Fibroblast of gingiva (primary cell): ENCODE results near the gene KCNS1.
"Not testable (repeated sequence)": the region's sequence is repeated elsewhere in the genome, so short reads cannot be mapped to it uniquely, and the experiment has no call there.

Experiments
- DNase-seq: peaks from one replicate; pipeline ENCODE4 v3.0.0-alpha.2; 2011; ENCODE audit warnings: low read depth

KCNS1 gene

DNA sequence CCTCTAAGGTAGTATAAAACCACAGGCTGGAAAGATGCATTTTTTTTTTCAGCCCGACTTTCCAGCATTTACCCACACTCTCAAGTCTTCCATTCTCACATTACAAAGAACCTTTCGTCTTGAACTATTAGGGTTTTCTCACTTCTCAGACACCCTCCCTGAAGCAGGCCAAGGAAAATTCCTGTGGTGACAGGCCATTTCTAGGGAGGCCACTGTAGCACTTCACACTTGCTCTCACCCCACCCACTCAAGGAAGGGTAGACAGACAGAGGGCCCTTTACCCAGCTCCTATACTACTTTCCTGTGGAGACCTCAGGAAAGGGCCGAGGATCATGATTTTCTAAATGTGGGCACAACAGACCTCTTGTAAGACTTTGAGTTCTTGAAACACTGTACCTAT lies 27.7 kb downstream of the KCNS1 start:
- no peak for DNase-seq

GRCh38 chr20:45072066-45072465 lies 28.9 kb downstream of the KCNS1 start:
- no peak for DNase-seq

- peak; percentile 49 for DNase-seq
Observed at GRCh38 chr20:45070932-45071632, 29.8 kb downstream of the KCNS1 start.

DNA sequence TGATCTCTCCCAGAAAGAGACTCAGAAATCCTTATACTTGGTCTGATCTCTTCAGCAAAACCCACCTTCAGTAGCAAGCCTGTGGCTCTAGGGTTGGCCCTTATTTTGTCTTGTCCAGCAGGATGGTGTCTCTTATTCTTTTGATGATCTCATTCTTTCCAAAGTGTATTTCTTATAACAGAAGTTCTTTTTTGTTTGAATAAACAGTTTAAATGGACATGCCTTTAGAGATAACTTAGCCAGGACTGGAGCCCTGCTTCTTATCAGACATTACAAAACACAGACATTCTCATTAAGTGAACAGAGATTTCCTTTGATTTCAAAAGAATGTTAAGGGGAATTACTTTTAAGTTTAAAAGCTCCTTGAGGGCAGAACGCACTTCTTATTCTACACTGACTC lies 31.7 kb downstream of the KCNS1 start:
- DNase-seq = no peak

GRCh38 chr20:45067558-45067957 lies 33.4 kb downstream of the KCNS1 start:
- DNase-seq = no peak

DNA sequence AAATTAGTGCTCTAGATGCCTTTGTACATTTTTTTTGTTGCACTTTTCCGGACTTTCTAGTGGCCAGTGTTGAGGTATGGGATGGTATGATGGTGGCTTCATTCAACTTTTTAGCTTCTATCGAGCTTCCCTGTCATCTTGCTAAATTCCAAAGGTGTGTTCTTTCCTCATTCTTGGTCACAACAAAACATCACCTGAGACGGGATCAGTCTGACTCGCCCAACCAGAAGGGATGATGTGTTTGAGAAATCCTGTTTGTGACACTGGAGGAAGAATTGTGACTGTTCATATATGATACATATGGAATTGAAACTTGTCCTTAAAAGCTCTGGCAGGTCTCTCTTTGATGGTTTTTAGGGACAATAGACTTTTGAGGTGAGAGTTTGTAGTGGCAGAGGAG lies 33.8 kb downstream of the KCNS1 start:
- no peak for DNase-seq

GRCh38 chr20:45066372-45066771 lies 34.6 kb downstream of the KCNS1 start:
- DNase-seq = peak; percentile 25

DNA sequence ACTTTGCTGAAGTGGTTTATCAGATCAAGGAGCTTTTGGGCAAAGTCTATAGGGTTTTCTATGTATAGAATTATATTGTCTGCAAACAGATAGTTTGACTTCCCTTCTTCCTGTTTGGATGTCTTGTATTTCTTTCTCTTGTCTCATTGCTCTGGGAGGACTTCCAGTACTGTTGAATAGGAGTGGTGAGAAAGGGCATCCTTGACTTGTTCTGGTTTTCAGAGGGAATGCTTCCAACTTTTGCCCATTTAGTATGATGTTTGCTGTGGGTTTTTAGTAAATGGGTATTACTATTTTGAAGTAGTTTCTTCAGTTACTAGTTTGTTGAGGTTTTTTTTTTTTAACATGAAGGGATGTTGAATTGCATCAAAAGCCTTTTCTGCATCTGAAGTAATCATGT lies 36.1 kb downstream of the KCNS1 start:
- peak; percentile 61 for DNase-seq

GRCh38 chr20:45063107-45063506 lies 37.8 kb downstream of the KCNS1 start:
- DNase-seq = not testable (repeated sequence)

GRCh38 chr20:45061244-45061643 lies 39.7 kb downstream of the KCNS1 start:
- peak; percentile 90 for DNase-seq

- no peak for DNase-seq
Observed at GRCh38 chr20:45060294-45060693, 40.6 kb downstream of the KCNS1 start.

DNA sequence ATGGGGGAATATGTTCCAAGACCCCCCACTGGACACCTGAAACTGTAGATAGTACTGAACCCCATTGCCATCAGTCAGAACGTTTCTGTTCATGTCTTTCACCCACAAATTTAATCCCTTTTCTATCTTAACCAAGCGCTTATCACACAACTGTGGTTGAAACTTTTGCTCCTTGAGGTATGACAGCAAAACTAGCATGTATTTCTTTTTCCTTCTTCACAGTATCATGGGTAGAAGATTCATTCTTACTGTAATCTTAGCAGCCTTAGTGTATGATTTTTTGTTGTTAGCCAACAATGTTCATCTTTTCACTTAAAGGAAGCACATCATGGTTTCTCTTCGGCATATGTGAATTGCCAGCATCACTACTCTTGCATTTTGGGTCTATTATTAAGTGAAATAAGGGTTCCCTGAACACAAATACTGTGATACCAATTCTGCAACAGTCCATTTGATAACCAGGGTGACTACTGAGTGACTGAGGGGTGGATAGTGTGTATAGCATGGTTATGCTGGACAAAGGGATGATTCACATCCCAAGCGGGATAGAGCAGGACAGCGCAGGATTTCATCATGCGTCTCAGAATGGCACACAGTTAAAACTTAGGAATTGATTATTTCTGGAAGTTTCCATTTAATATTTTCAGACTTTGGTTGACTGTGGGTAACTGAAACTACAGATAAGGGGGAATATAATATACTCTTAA lies 41.8 kb downstream of the KCNS1 start:
- peak; percentile 34 for DNase-seq

- no peak for DNase-seq
Observed at GRCh38 chr20:45058168-45058850, 42.6 kb downstream of the KCNS1 start.

- no peak for DNase-seq
Observed at GRCh38 chr20:45056473-45057173, 44.3 kb downstream of the KCNS1 start.

DNA sequence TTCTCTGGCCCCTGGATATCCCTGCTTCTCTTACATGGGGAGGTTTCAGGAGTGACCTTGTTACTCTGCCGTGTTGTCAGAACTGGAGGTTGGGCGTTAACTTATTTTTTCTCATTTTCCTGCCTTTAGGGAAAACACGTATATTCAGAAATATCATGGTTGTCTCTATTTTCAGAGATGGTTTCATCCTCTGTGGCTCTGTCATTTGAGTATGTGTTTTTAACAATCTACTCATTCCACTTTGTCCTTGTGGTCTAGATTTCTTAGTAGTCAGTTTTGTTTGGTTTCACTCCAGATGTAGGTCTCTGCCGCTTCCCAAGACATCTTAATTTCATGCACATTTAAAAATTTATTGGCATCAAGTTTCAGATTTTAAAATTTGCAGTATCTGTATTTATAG lies 45.9 kb downstream of the KCNS1 start:
- DNase-seq = peak; percentile 57

DNA sequence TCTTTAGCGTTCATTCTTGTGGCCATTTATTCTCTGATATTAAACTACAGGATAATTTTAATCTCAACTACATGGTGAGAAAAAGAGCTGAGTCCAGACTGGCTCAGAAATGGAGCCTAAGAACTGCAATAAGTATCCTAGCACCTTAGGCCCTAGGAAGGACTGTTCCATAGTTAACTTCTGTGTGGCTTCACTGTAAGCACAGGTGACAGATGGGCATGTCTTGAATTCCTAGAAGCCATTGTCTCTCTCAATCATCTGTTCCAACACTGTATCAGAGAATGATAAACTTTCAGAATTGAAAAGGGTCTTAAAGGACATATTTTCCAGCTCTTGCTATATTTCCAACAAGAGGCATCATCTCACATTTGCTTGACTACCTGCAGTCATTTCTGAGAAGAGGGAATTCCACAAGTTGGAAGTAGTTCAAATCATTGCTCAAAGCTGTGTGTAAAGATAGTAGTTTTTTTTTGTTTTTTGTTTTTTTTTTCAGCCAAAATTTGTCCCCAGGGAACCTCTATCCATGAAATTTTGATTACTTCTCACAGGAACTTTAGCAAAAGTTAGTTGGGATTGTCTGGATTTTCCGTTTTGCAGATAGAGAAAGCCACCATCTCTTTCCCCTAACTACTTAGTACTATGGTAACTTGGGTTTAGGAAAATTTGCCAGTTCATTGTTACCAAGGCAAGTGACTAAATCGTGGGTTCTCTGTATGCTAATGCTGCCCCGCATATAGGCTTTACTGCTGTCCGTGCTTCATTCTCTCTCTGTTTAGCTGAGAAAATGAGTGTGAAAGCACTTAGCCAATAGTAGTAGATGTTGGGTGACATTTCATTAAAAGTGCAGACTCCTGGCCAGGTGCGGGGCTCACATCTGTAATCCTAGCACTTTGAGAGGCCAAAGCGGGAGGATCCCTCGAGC lies 47.2 kb downstream of the KCNS1 start:
- no peak for DNase-seq

- DNase-seq = peak; percentile 85
Observed at GRCh38 chr20:45052698-45053429, 48.1 kb downstream of the KCNS1 start.

DNA sequence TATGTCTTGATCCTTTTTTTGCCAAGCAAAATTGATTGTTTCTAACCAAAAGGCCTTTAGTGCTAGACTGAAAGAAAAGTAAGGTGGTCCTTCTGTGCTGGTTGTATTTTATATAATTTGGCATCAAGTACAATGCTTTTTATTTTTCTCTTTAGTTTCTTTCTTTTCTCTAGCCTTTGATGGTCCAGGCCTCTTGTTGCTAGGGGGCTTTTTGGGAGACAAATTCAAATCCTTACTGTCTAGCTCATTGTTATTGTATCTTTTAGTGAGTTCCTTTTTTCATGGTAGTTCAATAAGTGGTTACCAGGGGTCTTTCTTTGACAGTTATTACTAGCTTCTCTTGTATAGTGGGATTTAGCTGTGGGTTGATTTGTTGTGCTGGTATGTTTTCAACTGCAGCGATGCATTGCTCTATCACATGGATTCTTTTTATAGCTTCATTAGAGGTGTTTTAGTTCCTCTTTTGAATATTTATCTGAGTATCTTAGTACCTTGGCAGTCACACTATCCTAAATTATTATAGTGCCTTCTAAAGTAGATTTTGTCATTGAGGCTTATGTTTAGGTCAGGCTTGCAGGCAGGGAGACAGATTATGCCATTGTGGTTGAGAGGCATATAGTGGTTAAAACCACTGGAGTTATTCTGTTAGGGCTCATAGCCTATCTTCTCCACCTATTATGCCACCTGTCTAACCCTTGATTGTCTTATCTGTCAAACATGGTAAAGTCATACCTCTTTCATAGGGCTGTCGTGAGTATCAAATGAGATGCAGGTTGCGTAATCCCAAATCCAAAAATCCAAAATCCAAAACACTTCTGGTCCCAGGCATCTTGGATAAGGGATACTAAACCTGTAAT lies 49.5 kb downstream of the KCNS1 start:
- DNase-seq = no peak

DNA sequence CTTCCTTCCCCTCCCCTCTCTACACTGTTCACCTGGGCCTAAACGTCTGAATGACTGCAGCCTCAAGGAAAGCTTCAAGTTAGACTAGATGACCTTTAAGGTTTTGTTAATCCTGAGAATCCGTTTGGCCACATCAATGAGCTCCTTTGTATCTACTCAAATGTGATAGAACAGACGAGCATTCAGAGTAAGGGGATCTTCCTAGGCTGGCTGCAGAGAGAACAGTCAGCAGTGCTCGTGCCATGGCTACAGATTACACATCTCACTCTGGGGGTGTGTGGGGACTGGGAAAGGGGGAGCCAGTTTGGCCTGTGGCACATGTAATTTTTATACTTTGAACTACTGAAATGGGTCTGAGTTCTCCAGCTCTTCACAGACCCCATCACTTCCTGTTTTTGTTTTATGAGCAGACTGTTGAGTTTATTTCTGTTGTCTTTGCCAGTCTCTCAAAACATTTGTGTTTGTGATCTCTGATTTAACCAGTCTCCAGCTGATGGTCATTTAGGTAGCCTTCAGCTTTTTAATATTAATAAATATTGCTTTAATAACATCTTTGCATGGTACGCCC lies 50.9 kb downstream of the KCNS1 start:
- DNase-seq = no peak
